ENCODE data around the gene GARIN1A.
"Not testable (repeated sequence)": the region's sequence is repeated elsewhere in the genome, so short reads cannot be mapped to it uniquely, and the experiment has no call there.

The GARIN1A gene

DNA sequence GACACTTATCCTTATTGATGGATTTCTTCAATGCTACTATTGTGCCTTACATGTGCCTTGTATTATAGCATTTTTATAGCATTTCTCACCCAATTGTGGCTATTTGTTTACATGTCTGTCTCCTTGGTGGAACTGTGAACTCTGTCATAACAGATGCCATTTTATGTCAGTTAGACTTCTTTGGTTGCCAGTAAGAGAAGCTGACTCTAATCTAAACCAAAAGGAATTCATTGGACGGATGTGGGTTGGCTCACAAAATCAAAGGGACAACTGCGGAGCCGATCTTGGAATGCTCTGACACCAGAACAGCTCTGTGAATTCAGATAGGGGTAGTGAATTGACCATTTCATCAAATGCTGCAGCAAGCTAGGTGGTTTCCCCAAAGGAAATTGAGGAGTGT, 15.0 kb downstream of the GARIN1A start:
- no peak for DNase-seq

DNA sequence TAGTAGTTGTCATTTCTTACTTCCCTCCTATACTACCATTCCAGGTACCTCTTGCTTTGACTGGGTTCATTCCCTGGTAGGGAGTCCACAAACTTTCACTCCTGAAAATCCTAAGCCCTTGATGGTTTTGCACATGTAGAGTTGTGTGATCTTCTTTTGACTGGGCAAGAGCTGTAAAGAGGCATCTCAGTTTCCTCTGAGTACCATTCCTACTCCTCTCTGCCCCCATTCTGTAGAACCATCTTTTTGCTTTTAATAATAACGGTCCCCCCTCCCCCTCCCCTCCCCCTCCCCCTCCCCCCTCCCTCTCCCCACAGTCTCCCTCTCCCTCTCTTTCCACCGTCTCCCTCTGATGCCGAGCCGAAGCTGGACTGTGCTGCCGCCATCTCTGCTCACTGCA, 16.4 kb downstream of the GARIN1A start:
- no peak for DNase-seq

DNA sequence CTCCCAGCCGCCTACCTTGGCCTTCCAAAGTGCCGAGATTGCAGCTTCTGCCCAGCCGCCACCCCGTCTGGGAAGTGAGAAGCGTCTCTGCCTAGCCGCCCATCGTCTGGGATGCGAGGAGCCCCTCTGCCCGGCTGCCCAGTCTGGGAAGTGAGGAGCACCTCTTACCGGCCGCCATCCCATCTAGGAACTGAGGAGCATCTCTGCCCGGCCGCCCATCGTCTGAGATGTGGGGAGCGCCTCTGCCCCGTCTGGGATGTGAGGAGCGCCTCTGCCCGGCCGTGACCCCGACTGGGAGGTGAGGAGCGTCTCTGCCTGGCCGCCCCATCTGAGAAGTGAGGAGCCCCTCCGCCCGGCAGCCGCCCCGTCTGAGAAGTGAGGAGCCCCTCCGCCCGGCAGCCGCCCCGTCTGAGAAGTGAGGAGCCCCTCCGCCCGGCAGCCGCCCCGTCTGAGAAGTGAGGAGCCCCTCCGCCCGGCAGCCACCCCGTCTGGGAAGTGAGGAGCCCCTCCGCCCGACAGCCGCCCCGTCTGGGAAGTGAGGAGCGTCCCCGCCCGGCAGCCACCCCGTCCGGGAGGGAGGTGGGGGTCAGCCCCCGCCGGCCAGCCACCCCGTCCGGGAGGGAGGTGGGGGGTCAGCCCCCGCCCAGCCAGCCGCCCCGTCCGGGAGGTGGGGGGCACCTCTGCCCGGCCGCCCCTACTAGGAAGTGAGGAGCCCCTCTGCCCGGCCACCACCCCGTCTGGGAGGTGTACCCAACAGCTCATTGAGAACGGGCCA, 17.3 kb downstream of the GARIN1A start:
- DNase-seq: not testable (repeated sequence)

DNA sequence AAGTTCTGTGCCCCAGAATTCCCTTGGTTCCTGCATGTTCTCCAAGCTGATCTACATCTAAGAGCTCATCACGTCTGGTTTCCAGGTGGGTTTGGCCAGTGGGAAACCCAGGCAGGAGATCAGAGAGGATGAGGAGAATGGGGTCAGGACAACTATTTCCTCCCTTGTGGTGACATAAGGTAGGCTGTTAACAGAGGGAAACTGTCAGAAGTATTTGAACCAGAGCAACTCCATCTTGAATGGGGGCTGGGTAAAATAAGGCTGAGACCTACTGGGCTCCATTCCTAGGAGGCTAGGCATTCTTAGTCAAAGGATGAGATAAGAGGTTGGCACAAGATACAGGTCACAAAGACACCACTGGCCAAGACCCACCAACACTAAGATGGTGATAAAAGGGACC, 19.1 kb downstream of the GARIN1A start:
- no peak for DNase-seq

DNA sequence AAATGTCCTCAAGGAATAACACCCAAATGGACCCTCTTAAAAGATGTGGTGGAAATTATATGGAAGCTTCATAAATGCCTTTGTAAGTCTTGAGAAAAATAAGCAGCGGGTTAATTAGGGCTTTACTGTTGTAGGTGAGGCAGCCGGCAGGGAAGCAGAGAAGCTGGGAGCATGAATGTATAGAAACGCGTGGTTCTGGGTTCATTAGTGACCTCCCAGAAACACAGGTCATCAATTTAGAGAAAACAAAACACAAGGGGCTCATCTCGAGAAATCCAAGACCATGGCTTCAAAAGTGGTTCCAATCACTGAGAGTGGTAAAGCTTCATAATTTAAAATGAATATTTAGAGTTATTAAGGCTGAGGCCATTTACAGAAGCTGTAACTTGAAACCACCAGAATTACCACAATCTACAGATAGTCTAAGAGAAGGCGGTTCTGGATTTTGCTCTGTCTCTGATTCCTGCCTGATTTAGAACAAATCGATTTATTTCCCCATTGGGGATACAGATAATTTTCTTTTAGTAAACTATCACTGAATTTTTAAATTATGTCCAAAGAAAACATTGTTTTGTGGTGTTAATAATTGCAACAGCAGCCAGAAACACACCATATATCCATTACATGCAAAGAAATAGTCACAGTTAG, 20.7 kb downstream of the GARIN1A start:
- no peak for DNase-seq

DNA sequence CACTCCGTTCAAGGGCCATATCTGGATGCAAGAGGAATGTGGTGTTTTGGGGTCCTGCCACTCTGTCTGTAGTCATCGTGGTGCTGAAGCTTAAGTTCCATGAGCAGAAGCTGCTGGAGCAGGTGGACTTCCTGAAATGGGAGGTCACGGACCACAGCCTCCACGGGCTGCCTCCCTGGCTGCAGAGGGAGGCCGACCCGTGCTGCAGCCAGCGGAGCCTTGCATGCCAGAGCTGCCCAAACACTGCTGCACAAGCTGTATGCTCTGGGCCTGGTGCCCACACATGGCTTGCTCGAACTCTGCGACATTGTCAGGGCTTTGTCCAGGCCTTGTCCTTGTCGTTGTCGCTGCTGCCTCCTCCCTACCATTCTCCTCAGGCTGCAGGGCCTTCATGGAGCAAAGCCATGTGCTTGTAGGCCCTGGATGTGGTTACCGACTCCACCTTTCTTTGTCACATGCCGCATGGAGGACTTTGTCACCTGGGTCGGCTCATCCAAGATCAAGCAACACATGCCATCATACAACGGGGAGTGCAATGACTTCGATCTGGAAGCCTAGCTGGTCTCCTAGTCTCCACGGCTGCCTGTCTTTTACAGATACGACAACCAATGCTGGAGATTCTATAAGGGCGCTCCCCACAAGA, 21.4 kb downstream of the GARIN1A start:
- DNase-seq: no peak

DNA sequence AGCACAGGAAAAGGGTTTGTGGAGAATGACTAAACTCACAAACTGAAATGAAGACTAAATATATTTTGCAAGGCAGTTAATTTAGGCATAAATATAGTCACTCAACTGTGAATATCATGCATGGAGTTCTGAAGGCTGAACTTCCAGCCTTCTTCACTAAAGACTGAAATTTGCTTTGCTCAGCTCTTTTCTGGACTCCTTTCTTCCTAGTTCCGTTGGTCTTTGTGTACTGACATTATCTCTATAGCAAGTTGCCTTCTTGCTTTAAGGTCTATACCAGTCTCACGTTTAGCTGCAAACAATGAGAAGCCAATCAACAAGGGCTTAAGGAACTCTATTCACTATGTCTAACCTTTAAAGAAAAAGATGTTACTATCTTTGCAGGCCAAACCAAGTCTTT, 22.6 kb downstream of the GARIN1A start:
- no peak for DNase-seq

DNA sequence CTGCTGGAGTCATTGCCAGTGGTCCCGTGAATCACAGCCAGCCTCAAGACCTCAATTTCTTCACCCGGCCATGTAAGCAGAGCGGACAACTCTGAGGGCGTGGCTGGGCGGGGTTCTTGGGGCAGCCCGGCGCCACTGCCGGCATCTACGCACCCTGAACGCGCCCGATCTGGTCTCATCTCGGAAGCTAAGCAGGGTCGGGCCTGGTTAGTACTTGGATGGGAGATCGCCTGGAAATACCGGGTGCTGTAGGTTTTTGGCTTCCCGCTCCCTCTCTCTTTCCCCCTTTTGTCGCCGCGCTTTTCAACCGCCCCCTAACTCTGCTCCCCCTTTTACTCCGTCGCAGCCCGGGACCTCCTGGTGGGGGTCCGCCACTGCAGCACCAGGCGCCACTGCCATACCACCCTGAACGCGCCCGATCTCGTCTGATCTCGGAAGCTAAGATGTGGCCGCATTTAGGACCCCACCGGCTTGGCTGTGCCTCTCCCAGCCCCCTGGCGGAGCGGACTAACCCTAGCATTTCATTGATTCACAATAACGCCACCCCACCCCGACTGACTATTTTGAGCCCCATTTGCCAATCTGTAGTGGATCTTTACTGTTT, 25.3 kb downstream of the GARIN1A start:
- peak; percentile 46 to 71 for DNase-seq

DNA sequence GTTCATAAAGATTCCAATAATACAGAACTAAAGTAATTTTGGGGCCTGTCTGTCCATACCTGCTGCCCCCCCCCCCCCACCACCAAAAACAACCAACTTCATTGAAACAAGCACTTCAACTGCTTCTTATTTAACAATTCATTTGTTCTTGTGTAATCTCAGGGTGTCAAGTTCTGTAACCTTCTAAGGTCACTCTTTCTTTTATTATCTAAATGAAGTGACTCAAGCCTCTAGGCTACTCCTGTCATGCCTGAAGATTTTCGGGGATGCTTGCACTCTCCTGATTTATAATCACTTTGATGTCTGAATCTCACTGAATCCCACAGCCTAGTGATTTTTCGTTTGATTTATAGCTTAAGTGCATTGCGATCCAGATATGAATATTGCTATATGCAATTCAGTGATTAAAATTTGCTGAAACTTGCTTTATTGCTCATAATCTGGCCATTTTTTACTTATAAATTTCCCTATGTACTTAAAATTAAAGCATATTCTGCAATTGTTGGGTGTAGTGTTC, 27.2 kb downstream of the GARIN1A start:
- no peak for DNase-seq

DNA sequence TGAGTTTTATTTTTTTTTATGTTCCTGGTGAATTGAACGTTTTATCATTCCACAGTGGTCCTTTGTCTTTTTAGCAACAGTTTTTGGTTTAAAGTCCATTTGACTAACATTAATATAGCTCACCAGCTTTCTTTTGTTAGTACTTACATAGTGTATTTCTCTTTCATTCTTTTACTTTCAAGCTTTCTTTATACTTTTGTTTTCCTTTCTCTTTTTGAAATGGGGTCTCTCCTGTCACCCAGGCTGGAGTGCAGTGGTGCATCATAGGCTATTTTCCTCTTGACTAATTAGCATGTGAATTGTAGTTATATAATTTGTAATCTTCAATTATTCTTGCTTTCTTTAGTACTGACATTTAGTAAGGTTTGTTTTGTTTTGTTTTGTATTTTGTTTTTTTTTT, 27.8 kb downstream of the GARIN1A start:
- no peak for DNase-seq

DNA sequence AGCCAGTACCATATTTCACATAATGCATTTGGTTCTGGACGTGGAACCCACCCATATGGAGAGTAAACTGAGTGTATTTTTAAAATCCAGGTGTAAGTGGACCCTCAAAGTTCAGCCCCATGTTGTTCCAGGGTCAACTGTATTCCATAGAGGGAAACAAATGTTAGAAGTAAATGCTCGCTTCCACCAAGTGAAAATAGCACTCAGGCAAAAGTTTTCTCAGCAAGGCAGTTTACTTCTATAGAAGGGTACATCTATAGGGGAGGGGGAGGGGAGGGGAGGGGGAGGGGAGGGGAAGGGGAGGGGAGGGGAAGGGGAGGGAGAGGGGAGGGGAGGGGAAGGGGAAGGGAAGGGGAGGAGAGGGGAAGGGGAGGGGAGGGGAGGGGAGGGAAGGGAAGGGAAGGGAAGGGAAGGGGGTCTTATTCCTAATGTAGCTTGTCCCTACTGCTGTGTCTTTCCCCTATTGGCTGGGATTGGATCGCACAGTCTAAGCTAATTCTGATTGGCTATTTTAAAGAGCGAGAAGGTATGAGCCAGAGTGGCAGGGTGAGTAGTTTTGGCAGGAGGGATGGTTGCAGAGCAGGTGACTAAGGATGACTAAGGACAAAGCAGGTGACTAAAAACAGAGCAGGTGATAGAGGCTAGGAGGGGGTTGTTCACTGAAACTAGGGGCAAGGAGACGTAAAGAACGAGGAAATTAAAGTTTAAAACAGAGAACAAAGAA, 29.1 kb downstream of the GARIN1A start:
- DNase-seq: no peak

DNA sequence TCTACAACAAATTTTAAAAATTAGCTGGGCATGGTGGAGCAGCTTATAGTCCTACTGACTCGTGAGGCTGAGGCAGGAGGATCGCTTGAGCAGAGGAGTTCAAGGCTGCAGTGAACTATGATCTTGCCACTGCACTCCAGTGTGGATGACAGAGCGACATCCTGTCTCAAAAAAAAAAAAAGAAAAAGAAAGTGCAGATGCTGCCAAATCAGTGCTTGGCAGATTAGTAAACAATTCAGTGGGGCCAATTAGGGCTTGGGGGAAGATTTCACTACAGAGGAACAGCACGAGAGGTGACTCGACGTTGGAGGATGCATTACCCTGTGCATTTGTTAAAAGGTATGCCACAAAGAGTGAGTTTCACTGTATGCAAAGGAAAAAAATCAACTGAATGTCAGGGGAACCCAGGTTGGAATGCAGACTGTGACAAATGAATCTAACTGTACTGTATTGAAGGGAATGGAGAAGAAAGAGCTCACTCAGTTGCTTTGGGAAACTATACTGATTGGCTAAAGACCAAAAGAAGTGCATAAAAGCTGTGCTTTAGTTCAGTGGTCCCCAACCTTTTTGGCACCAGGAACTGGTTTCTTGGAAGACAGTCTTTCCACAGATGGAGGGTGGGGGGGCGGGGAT, 31.6 kb downstream of the GARIN1A start:
- DNase-seq: no peak

DNA sequence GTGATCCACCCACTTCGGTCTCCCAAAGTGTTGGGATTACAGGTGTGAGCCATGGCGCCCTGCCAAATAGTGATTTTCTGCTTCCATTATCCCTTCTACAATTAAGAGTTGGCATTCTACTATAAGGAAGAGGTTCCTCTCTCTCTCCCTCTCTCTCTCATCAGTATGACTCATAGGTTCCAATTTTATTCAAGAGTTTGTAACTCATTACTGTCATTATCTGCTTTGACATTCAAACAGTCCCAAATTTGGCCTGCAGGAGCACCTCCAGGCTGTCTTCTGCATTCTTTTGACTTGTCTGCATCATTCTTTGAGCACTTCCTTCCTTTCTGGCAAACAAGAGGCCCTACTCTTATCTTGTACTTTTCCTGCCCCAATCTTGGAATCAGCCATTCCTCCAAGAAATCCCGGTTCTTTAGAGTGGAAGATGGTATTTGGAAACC, 33.8 kb downstream of the GARIN1A start:
- DNase-seq: no peak

DNA sequence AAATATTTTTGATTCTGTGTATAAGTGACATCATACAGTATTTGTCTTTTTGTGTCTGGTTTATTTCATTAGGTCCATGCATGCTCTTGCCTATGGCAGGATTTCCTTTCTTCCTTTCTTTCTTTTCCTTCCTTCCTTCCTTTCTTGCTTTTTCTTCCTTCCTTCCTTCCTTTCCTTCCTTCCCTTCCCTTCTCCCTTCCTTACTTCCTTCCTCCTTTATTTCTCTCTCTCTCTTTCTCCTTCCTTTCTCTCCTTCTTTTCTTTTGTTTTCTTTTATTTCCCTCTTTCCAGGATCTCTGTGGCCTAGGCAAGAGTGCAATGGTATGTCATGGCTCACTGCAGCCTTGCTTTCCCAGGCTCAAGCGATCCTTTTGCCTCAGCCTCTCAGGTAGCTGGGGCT, 35.7 kb downstream of the GARIN1A start:
- no peak for DNase-seq

DNA sequence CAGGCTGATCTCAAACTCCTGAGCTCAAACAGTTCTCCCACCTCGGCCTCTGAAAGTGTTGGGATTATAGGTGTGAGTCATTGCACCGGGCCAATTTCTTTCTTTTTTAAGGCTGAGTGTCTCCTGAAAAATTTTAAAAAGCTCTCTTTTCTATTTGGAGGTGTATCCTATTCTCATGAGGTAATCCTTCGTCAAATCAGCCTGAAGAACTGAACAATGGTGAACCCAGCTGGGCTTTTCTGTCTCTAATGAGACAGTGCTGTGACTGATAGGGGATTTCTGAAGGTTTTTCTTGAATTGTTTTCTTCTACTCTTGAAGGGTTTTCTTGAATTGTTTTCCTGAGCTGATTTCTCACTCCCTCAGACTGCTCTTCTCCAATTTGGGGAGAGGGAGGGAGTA, 36.1 kb downstream of the GARIN1A start:
- DNase-seq: no peak

DNA sequence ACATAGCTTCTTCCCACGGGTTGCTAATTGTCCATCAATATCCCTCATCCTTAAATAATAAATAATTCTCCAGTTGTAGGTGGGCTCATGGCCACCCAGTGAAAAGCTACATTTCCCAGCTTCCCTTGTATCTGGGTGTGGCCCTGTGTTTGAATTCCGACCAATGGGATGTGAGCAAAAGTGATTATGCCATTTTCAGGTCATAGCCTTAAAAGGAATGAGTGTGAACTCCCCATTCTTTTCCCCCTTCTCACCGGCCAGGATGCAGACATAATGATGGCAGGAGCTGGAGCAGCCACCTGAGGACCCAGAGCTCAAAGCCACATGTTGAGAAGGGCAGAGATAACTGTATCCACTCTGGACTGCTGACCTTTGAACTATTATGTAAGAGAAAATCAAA, 36.7 kb downstream of the GARIN1A start:
- DNase-seq: no peak

DNA sequence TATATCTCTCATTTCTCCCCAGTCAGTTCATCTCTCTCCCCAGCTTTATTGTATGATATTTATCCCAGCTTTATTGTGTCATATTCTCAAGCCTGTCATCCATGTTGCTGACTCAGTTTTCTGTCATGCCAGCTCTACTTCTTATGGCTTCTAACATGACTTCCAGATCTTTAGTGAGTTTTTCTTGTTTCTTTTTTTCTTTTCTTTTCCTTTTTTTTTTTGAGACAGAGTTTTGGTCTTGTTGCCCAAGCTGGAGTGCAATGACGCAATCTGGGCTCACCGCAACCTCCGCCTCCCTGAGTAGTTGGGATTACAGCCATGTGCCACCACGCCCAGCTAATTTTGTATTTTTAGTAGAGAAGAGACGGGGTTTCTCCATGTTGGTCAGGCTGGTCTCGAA, 38.4 kb downstream of the GARIN1A start:
- DNase-seq: peak in 1 of 2 donors; percentile 24

DNA sequence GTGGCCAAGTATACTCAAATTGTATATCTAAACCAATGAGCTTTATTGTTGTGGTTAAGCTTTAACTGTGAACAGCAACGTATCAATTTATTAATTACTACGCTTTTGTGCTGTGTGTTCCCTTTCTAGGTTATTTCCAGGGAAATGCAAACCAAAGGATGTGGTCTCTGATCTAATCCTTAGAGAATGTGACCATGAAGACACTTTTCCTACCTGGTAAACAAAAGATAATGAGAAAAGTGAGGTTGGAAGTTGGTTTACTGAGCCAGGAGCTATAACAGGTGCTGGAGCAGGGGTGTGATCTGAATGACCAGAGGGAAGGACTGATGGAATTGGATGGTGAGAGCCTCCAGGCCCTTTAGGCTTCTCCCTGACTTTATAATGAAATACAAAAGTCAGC, 41.7 kb downstream of the GARIN1A start:
- no peak for DNase-seq

DNA sequence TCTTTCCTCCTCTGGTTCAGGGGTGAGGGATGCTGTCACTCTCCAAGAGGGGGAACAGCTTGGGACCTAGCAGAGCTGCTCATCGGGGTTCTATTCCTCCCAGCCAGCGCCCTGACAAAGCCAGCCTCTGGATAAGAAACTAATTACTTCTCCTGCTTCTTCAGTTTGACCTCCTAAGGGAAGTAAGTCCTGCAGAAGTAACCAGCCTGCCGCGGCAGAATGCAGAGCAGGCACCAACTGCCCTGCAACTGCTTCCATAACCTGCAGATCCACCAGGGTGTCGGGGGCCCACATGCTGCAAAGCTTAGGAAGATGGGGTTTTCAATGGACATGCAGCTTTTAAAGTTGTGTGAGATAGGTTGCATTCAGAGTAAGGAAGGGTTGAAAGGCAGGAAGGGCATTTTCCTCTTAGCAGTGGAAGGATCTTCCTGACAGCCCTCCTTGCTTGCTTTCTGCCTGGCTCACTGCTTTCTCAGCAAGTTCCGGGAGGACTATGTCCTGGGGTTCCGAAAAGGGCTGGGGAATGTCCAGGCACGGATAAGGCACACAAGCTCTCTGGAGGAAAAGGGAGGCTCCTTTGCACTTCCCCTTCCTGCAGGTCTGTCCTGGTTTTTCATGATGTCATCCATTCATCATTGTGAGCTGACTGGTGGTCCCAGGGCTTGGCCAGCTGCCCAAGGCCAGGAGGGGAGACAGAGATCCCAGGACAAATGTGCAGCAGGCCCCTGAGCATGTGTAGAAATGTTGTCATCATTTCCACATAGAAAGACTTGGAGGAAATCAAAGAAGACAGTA, 42.8 kb downstream of the GARIN1A start:
- DNase-seq: no peak

DNA sequence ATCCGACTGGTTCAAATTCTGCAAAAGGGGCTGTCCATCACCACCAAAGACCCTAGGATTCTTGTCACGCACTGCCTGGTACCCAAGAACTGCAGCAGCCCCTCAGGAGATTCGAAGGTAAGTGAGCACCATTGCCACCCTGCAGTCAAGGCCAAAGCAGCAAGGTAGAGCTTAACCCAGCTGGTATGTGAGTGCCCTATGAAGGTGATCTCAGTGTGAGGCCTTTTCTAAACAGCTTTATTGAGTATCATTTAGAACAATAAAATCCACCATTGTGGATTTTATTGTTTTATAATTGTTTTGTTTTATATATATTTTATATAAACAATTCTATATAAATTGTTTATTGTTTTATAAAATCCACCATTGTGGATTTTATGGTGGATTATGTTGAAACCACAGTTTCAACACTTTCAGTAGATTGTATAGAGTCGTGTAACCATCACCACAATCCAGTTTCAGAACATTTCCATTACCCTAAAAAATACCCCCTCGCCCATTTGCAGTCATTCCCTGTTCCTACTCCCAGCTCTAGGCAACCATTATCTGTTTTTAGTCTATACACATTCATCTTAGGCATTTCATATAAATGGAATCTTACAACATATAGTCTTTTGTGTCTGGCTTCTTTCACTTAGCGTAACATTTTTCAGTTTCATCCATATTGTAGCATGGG, 47.0 kb downstream of the GARIN1A start:
- DNase-seq: no peak

DNA sequence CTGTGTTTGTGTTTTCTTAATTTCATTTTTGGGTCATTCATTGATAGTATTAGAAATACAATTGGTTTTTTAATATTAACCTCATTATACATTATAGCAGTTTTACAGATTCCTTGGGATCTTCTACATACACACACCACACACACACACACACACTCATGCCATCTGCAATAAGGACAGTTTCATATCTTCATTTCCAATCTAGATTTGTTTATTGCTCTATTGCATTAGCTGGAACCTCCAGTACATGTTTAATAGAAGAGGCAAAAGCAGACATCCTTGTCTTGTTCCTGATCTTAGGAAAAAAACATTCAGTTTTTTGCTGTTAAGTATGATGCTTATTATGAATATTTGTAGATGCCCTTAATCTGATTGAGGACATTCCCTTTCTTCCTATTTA, 49.3 kb downstream of the GARIN1A start:
- DNase-seq: no peak
